Cardiac muscle cell (in vitro differentiated cells and primary cell): Measurements from ENCODE around the gene GFM2. TPM values are rescaled to one million over a fixed set of nuclear protein-coding genes. Genes with fewer than 3 reads are reported as not detected.
A peak's percentile ranks its signal among the peaks of the same experiment; 100 is the strongest.
"Not testable (repeated sequence)": the region's sequence is repeated elsewhere in the genome, so short reads cannot be mapped to it uniquely, and the experiment has no call there.

Experiments used
- DNase-seq, 2 donors: peaks; one replicate each; pipeline versions ENCODE4 v3.0.0 to v3.0.0-alpha.2; 2010 to 2017; ENCODE audit warnings: low read depth in 1 of 2, low spot score in 1 of 2
- H3K27ac ChIP-seq: fragments of 200-600 bp; sonication (generic); 2 replicates; pipeline ENCODE4 v1.5.1; 2016
- H3K27me3 ChIP-seq: fragments of 200-600 bp; sonication (generic); 2 replicates; pipeline ENCODE4 v1.6.0; 2016; ENCODE audit warnings: control low read depth
- H3K36me3 ChIP-seq: fragments of 200-600 bp; sonication (generic); 2 replicates; pipeline ENCODE4 v1.5.1; 2016; ENCODE audit warnings: control low read depth
- H3K4me1 ChIP-seq: fragments of 200-600 bp; sonication (generic); 2 replicates; pipeline ENCODE4 v1.8.1; 2017; ENCODE audit warnings: low read depth, mild to moderate bottlenecking, mixed run types
- H3K4me3 ChIP-seq: fragments of 200-600 bp; sonication (generic); 2 replicates; pipeline ENCODE4 v1.5.1; 2016; ENCODE audit warnings: mild to moderate bottlenecking
- H3K9me3 ChIP-seq: fragments of 200-600 bp; sonication (generic); 2 replicates; pipeline ENCODE4 v1.5.1; 2017; ENCODE audit warnings: low read depth, mild to moderate bottlenecking, control low read depth
- CTCF ChIP-seq: IDR thresholded peaks from 2 replicates; pipeline ENCODE4 v1.5.1; 2012; ENCODE audit warnings: low read depth, mild to moderate bottlenecking, low read length
- polyA plus RNA-seq: library from polyadenylated mRNA; unstranded; fragments of >200 nt; fragmentation: Nextera tagmentation; extraction: Ambion mirVana; gene quantifications from 2 replicates; pipeline ENCODE4 v1.2.1, GENCODE V29; 2016
- total RNA-seq: library from RNA; depleted of rRNA; stranded (reverse); fragments of >200 nt; gene quantifications from 2 replicates; pipeline ENCODE4 v1.2.3, GENCODE V29; 2016

GFM2 gene
- total and polyA plus RNA-seq, 2 experiments from 2014 or later = 50.9 to 55.7 TPM

GRCh38 chr5:74765929-74766328, 988 bp downstream of the GFM2 start:
- Histone ChIP-seq H3K27me3 (no peaks in the 10 kb centered on the region), H3K4me1 (peaks cover 10% of the 10 kb centered on the region), H3K4me3 (peak overlapping the region; percentile 82), H3K9me3 (no peaks in the 10 kb centered on the region), H3K36me3 (peaks cover 29% of the 10 kb centered on the region), H3K27ac (no peak overlapping the region)
- no peak for TF ChIP-seq CTCF
- DNase-seq = no peak

GRCh38 chr5:74765201-74765600, 1.7 kb downstream of the GFM2 start:
- Histone ChIP-seq H3K27me3 (no peaks in the 10 kb centered on the region), H3K4me1 (peaks cover 10% of the 10 kb centered on the region), H3K9me3 (no peaks in the 10 kb centered on the region), H3K27ac (no peak overlapping the region), H3K4me3 (no peak overlapping the region), H3K36me3 (peaks cover 22% of the 10 kb centered on the region)
- no peak for TF ChIP-seq CTCF
- peak in 1 of 2 donors; percentile 22 for DNase-seq

DNA sequence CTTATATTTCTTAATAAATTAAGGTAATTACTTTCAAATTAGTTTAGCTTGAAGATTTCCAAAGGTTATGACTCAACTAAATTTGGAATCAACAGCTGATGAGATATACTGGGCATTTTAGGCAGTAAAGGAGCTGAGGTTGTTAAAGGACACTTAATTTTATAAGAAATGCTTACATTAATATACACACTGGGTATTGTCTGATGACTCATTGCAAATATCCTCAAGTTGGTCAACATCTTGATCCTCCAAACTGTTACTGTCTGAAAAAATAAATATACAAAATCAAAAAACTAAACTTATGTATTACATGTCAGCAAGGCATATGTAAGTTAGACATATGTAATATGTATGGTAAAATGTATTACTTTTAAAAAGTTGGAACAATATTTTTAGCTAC, 3.4 kb downstream of the GFM2 start:
- Histone ChIP-seq H3K9me3 (no peaks in the 10 kb centered on the region), H3K27ac (no peak overlapping the region), H3K4me1 (peaks cover 10% of the 10 kb centered on the region), H3K4me3 (no peak overlapping the region), H3K27me3 (no peaks in the 10 kb centered on the region), H3K36me3 (peaks cover 21% of the 10 kb centered on the region)
- no peak for DNase-seq
- TF ChIP-seq CTCF = no peak

- Histone ChIP-seq H3K9me3 (no peaks in the 10 kb centered on the region), H3K27ac (no peak overlapping the region), H3K27me3 (no peaks in the 10 kb centered on the region), H3K36me3 (peaks cover 30% of the 10 kb centered on the region), H3K4me1 (peaks cover 5% of the 10 kb centered on the region), H3K4me3 (no peak overlapping the region)
- peak in 1 of 2 donors; percentile 40 for DNase-seq
- TF ChIP-seq CTCF = no peak
Measured at GRCh38 chr5:74762599-74762998, 4.3 kb downstream of the GFM2 start.

DNA sequence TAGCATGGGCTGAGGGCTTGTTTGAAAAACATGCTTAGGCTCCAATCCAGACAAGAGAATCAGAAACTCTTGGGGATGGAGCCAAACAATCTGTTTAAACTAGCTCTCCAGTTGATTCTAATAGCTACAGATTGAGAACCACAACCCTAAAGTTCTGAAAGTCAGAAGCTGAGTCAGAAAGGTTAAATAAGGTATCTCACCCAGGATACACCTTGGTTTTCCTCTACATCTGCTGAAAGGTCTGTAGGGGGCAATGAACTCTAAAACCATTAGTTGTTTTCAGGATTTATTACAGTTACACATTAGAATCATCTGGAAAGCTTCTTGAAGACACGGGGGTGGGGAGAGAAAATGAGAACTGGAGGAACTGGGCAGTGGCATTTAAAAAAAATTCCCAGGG, 5.7 kb downstream of the GFM2 start:
- H3K36me3 ChIP-seq = peaks cover 40% of the 10 kb centered on the region
- no peaks in the 10 kb centered on the region for H3K9me3 ChIP-seq
- no peak overlapping the region for H3K27ac ChIP-seq
- TF ChIP-seq CTCF = no peak
- no peaks in the 10 kb centered on the region for H3K27me3 ChIP-seq
- H3K4me1 ChIP-seq = peaks cover 5% of the 10 kb centered on the region
- no peak for DNase-seq
- H3K4me3 ChIP-seq = no peak overlapping the region

GRCh38 chr5:74748742-74749141, 18.2 kb downstream of the GFM2 start:
- not testable (repeated sequence) for H3K4me1 ChIP-seq, H3K4me3 ChIP-seq, H3K27ac ChIP-seq, DNase-seq, H3K9me3 ChIP-seq, H3K27me3 ChIP-seq
- peaks cover 49% of the 10 kb centered on the region for H3K36me3 ChIP-seq
